Stimulated activated naive B cell treated with anti-CD40 and anti-IgM and Interleukin-4, amounts not matched to agents 10 μg/mL and 1 μg/mL and 100 μg/mL, for 72 hours (primary cell): ENCODE data around the gene HSPB6.
"Not testable (repeated sequence)": the region's sequence is repeated elsewhere in the genome, so short reads cannot be mapped to it uniquely, and the experiment has no call there.

Source experiments
- ATAC-seq, 2 donors: fragments of 150-1000 bp; cut with Tn5 transposase; replicated peaks; 2 replicates each; pipeline ENCODE4 v1.10.0; 2021; ENCODE audit warnings: moderate library complexity in 1 of 2
- DNase-seq: peaks from one replicate; pipeline ENCODE4 v3.0.0; 2021
- H3K27ac Mint-ChIP-seq: one replicate; pipeline ENCODE4 v1.8.0; 2022; ENCODE audit warnings: mild to moderate bottlenecking, mixed read lengths
- H3K27me3 Mint-ChIP-seq, 2 donors: one replicate each; pipeline ENCODE4 v1.8.0; 2022; ENCODE audit warnings: mixed read lengths in 2 of 2
- H3K36me3 Mint-ChIP-seq, 2 donors: one replicate each; pipeline ENCODE4 v1.8.0; 2022; ENCODE audit warnings: mixed read lengths in 2 of 2, mild to moderate bottlenecking in 1 of 2
- H3K4me1 Mint-ChIP-seq, 2 donors: one replicate each; pipeline ENCODE4 v1.8.0; 2022; ENCODE audit warnings: mixed read lengths in 2 of 2, mild to moderate bottlenecking in 1 of 2
- H3K4me3 Mint-ChIP-seq, 2 donors: one replicate each; pipeline ENCODE4 v1.8.0; 2022; ENCODE audit warnings: mild to moderate bottlenecking in 2 of 2, mixed read lengths in 2 of 2, moderate library complexity in 1 of 2
- H3K9me3 Mint-ChIP-seq, 2 donors: one replicate each; pipeline ENCODE4 v1.8.0; 2022; ENCODE audit warnings: mixed read lengths in 2 of 2, mild to moderate bottlenecking in 1 of 2

The HSPB6 gene

GRCh38 chr19:35780058-35780457, 23.2 kb upstream of the HSPB6 start:
- Mint-ChIP-seq H3K27ac (no peak overlapping the region), H3K4me3 (no peak overlapping the region), H3K9me3 (no peaks in the 10 kb centered on the region), H3K36me3 (peaks cover 0 to 5% of the 10 kb centered on the region in 2 donors), H3K4me1 (peaks cover 10 to 12% of the 10 kb centered on the region in 2 donors), H3K27me3 (no peaks in the 10 kb centered on the region)
- DNase-seq (no peak), ATAC-seq (no peak)

- no peak for DNase-seq
- Mint-ChIP-seq H3K4me3 (no peak overlapping the region), H3K27me3 (no peaks in the 10 kb centered on the region), H3K9me3 (no peaks in the 10 kb centered on the region), H3K27ac (no peak overlapping the region), H3K4me1 (peaks cover 12 to 15% of the 10 kb centered on the region in 2 donors), H3K36me3 (peaks cover 0 to 5% of the 10 kb centered on the region in 2 donors)
- ATAC-seq = no peak
These were observed 22.2 kb upstream of the HSPB6 start for GRCh38 chr19:35779033-35779432.

- Mint-ChIP-seq H3K27ac (no peak overlapping the region), H3K4me3 (no peak overlapping the region), H3K4me1 (peaks cover 8 to 13% of the 10 kb centered on the region in 2 donors), H3K36me3 (peaks cover 0 to 5% of the 10 kb centered on the region in 2 donors), H3K9me3 (no peaks in the 10 kb centered on the region), H3K27me3 (no peaks in the 10 kb centered on the region)
- no peak for DNase-seq
- ATAC-seq = no peak
These were observed 21.1 kb upstream of the HSPB6 start for GRCh38 chr19:35777961-35778360.

- ATAC-seq = no peak
- peaks cover 0 to 5% of the 10 kb centered on the region in 2 donors for H3K36me3 Mint-ChIP-seq
- H3K4me3 Mint-ChIP-seq = no peak overlapping the region
These were observed 20.4 kb upstream of the HSPB6 start for GRCh38 chr19:35777086-35777841.

GRCh38 chr19:35776102-35776788, 19.4 kb upstream of the HSPB6 start:
- DNase-seq = no peak
- Mint-ChIP-seq H3K4me3 (peak overlapping the region; percentile 76 to 81), H3K36me3 (peaks cover 0 to 2% of the 10 kb centered on the region in 2 donors), H3K9me3 (no peaks in the 10 kb centered on the region), H3K27ac (peak overlapping the region; percentile 76), H3K4me1 (peaks cover 8 to 13% of the 10 kb centered on the region in 2 donors), H3K27me3 (no peaks in the 10 kb centered on the region)
- no peak for ATAC-seq

More at GRCh38 chr19:35777086-35777841, 20.4 kb upstream of the HSPB6 start:
- no peaks in the 10 kb centered on the region for H3K27me3 Mint-ChIP-seq
- H3K9me3 Mint-ChIP-seq = no peaks in the 10 kb centered on the region
- no peak overlapping the region for H3K27ac Mint-ChIP-seq
- peaks cover 8 to 13% of the 10 kb centered on the region in 2 donors for H3K4me1 Mint-ChIP-seq
- no peak for DNase-seq

DNA sequence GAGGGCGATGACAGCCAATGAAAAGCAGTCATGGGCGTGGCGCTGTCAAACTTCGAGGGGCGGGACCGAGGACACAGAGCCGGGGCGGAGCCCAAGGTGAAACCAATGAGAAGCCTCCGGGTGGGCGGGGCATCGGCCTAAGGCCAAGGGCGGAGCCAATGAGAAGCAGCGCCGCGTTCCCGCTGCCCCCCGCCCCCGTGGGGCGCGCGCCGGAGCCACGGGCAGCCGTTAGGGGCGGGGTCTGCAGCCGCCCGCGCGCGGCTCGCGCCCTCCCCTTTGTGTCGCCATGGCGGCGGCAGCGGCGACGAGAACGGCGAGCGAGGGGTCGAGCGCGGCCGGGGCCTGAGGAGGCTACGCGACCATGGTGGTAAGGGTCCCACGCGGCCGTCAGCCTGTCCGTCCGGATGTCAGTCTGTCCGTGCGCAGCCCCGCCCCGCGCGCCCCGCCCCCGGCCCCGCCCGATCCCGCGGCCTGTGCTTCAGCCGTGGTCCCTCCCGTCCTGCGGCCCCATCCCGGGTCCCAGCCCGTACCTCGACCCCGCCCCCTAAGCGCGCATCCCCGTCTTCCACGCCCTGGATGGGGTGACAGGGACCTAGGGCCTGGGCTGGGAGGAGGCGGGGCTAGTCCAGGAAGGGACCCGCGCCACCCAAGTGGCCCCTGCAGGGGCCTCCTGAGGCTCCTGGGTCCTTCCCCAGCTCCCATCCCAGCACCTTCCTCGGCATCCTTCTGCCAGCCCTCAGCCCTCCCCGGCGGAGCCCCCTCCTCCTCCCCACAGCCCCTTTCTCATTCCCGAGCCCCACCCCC, 18.7 kb upstream of the HSPB6 start, which contains the start of gene ARHGAP33:
Gene ARHGAP33, plus strand, starts transcription at position 267 of the 804 bp plus-strand sequence. Its CDS starts 95 bp downstream, at position 362.
- Mint-ChIP-seq H3K27me3 (no peaks in the 10 kb centered on the region), H3K4me3 (peak within 1 kb of the TSS; percentile 76 to 81), H3K9me3 (no peaks in the 10 kb centered on the region), H3K36me3 (no peaks in the 10 kb centered on the region), H3K27ac (peak within 1 kb of the TSS; percentile 76), H3K4me1 (peaks cover 8 to 13% of the 10 kb centered on the region in 2 donors)
- ATAC-seq = peak; percentile 98 to 99
- peak; percentile 97 for DNase-seq

DNA sequence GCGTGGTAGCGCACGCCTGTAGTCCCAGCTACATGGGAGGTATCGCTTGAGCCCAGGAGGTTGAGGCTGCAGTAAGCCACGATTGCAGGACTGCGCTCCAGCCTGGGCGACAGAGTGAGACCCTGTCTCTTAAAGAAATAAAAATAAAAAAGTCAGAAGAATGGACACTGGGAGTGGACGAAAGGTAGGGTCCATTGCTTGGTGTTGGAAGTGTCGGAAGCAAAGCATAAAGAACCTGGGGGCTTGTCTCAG, 18.1 kb upstream of the HSPB6 start:
- no peaks in the 10 kb centered on the region for H3K9me3 Mint-ChIP-seq
- DNase-seq (no peak), ATAC-seq (peak in 1 of 2 donors; percentile 17)
- H3K4me1 Mint-ChIP-seq = peaks cover 8 to 13% of the 10 kb centered on the region in 2 donors
- H3K27me3 Mint-ChIP-seq = no peaks in the 10 kb centered on the region
- H3K36me3 Mint-ChIP-seq = no peaks in the 10 kb centered on the region
- peak overlapping the region; percentile 71 for H3K27ac Mint-ChIP-seq
- H3K4me3 Mint-ChIP-seq = peak overlapping the region; percentile 76 to 81

- no peaks in the 10 kb centered on the region for H3K27me3 Mint-ChIP-seq
- H3K4me1 Mint-ChIP-seq = peaks cover 8 to 13% of the 10 kb centered on the region in 2 donors
- no peak for DNase-seq
- no peak for ATAC-seq
- no peak overlapping the region for H3K27ac Mint-ChIP-seq
- H3K36me3 Mint-ChIP-seq = no peaks in the 10 kb centered on the region
- H3K4me3 Mint-ChIP-seq = peak overlapping the region; percentile 76 to 81
- H3K9me3 Mint-ChIP-seq = no peaks in the 10 kb centered on the region
These were observed 17.6 kb upstream of the HSPB6 start for GRCh38 chr19:35774274-35775045.

- H3K4me3 Mint-ChIP-seq = no peak overlapping the region
- peaks cover 5 to 9% of the 10 kb centered on the region in 2 donors for H3K36me3 Mint-ChIP-seq
- DNase-seq (no peak), ATAC-seq (no peak)
- no peak overlapping the region for H3K27ac Mint-ChIP-seq
- H3K9me3 Mint-ChIP-seq = no peaks in the 10 kb centered on the region
- no peaks in the 10 kb centered on the region for H3K27me3 Mint-ChIP-seq
- peaks cover 9 to 21% of the 10 kb centered on the region in 2 donors for H3K4me1 Mint-ChIP-seq
These were observed 16.4 kb upstream of the HSPB6 start for GRCh38 chr19:35773020-35773806.

DNA sequence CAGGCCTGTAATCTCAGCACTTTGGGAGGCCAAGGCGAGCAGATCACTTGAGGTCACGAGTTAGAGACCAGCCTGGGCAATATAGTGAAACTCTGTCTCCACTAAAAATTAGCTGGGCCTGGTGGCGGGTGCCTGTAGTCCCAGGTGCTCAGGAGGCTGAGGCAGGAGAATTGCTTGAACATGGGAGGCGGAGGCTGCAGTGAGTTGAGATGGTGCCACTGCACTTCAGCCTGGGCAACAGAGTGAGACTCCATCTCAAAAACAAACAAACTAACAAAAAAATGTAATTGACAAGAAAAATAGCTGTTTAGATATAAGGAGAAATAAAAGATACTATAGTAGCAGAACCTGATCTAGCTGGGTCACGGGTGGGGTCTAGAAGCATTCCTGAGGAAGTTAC, 15.5 kb upstream of the HSPB6 start:
- H3K9me3 Mint-ChIP-seq, H3K4me3 Mint-ChIP-seq, DNase-seq, H3K27me3 Mint-ChIP-seq, H3K27ac Mint-ChIP-seq, ATAC-seq: not testable (repeated sequence)
- Mint-ChIP-seq H3K4me1 (peaks cover 18 to 28% of the 10 kb centered on the region in 2 donors), H3K36me3 (peaks cover 7 to 12% of the 10 kb centered on the region in 2 donors)

DNA sequence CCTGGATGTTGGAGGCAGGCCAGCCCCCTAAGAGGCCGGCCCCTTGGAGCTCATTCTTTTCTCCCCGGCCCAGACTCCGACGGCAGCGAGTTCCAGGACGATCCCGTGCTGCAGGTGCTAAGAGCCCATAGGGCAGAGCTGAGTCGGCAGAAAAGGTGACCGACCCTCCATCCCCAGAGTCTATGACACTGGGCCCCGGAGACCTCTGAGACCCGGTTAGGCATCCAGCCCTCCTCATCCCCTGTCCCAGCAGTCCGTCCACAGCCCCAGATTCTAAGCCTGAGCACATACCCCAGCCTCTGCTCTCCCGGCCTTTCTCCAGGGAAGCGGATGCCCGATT, 11.2 kb upstream of the HSPB6 start:
- Mint-ChIP-seq H3K27me3 (no peaks in the 10 kb centered on the region), H3K27ac (peak overlapping the region; percentile 48), H3K4me3 (peak overlapping the region in 1 of 2 donors; percentile 52), H3K9me3 (no peaks in the 10 kb centered on the region), H3K4me1 (peaks cover 15 to 16% of the 10 kb centered on the region in 2 donors), H3K36me3 (peaks cover 16 to 32% of the 10 kb centered on the region in 2 donors)
- DNase-seq (no peak), ATAC-seq (no peak)

- Mint-ChIP-seq H3K27ac (peak overlapping the region; percentile 48), H3K4me1 (peaks cover 15 to 16% of the 10 kb centered on the region in 2 donors), H3K9me3 (no peaks in the 10 kb centered on the region), H3K36me3 (peaks cover 16 to 32% of the 10 kb centered on the region in 2 donors), H3K4me3 (no peak overlapping the region), H3K27me3 (no peaks in the 10 kb centered on the region)
- DNase-seq = no peak
- ATAC-seq = peak in 1 of 2 donors; percentile 64
These were observed 10.7 kb upstream of the HSPB6 start for GRCh38 chr19:35767288-35768081.
